A549 (cell line): ENCODE results near the gene S1PR5. TPM values are rescaled to one million over a fixed set of nuclear protein-coding genes. Genes with fewer than 3 reads are reported as not detected.
A peak's percentile ranks its signal among the peaks of the same experiment; 100 is the strongest.

Experiments used
- ATAC-seq, 2 experiments: fragments of 200-7000 bp in 1 of 2; fragments of >200 bp in 1 of 2; cut with Nextera tagmentation in 1 of 2; cut with Tn5 transposase in 1 of 2; 3 replicates each; pipeline versions ENCODE4 v1.8.0 to v1.9.1; 2018 to 2020; ENCODE audit warnings: mild to moderate bottlenecking in 1 of 2, moderate library complexity in 1 of 2
- CTCF ChIA-PET: fragments of 300-600 bp; sonication (Branson Sonifier 250); formaldehyde crosslinking; extraction: SDS; loops from one replicate; lab custom pipeline; 2021; ENCODE audit warnings: antibody characterized with exemption, inconsistent platforms; lab: Yijun Ruan, JAX
- POLR2A ChIA-PET: fragments of 350-600 bp; formaldehyde crosslinking; extraction: SDS; loops from one replicate; lab custom pipeline; 2021; ENCODE audit warnings: antibody characterized with exemption, inconsistent platforms; lab: Yijun Ruan, JAX
- DNase-seq, 2 experiments: peaks; one replicate each; pipeline versions ENCODE4 v3.0.0 to v3.0.0-alpha.2; 2011 to 2016; ENCODE audit warnings: low read depth in 1 of 2, low spot score in 1 of 2
- FAIRE-seq: peaks from 2 replicates; lab custom pipeline; 2011; peaks lifted over from hg19 to GRCh38; lab: Jason Lieb, UNC
- H3K27ac ChIP-seq, 2 experiments: fragments of >200 bp; sonication (Bioruptor Twin); formaldehyde crosslinking; 3 replicates each; pipeline ENCODE4 v1.5.1; 2016 to 2017
- H3K4me1 ChIP-seq: fragments of >200 bp; sonication (Bioruptor Twin); formaldehyde crosslinking; 3 replicates; pipeline ENCODE4 v1.6.1; 2016
- H3K4me2 ChIP-seq: fragments of >200 bp; sonication (Bioruptor Twin); formaldehyde crosslinking; 3 replicates; pipeline ENCODE4 v1.6.1; 2016
- H3K4me3 ChIP-seq: fragments of >200 bp; sonication (Bioruptor Twin); formaldehyde crosslinking; 3 replicates; pipeline ENCODE4 v1.5.1; 2016
- H3K9me3 ChIP-seq: fragments of >200 bp; sonication (Bioruptor Twin); formaldehyde crosslinking; 3 replicates; pipeline ENCODE4 v1.6.1; 2016
- CBX2 ChIP-seq: fragments of 200-600 bp; sonication (generic); IDR thresholded peaks from 2 replicates; pipeline ENCODE4 v1.6.1; 2016; ENCODE audit warnings: low read depth, mild to moderate bottlenecking, borderline replicate concordance
- CEBPB ChIP-seq, 2 experiments: fragments of >200 bp in 1 of 2; sonication (Bioruptor Twin) in 1 of 2; formaldehyde crosslinking in 1 of 2; IDR thresholded peaks; 2 replicates each; pipeline ENCODE4 v1.6.1; 2012 to 2016
- CHD2 ChIP-seq: fragments of 150-350 bp; IDR thresholded peaks from 2 replicates; pipeline ENCODE4 v1.6.1; 2014; ENCODE audit warnings: low read length; ENCODE audit not compliant: partially characterized antibody
- CHD4 ChIP-seq: fragments of 200-600 bp; sonication (generic); IDR thresholded peaks from 2 replicates; pipeline ENCODE4 v1.6.1; 2016; ENCODE audit warnings: antibody characterized with exemption, mild to moderate bottlenecking, borderline replicate concordance
- EHMT2 ChIP-seq: fragments of 200-600 bp; sonication (generic); IDR thresholded peaks from 2 replicates; pipeline ENCODE4 v1.6.1; 2016; ENCODE audit warnings: antibody characterized with exemption, low read depth, mild to moderate bottlenecking, moderate library complexity
- HOXB13 ChIP-seq: fragments of 250-450 bp; sonication (Bioruptor Pico); IDR thresholded peaks from 2 replicates; pipeline ENCODE4 v1.5.0; 2020; ENCODE audit warnings: low read depth, mild to moderate bottlenecking, moderate library complexity
- KDM1A ChIP-seq: fragments of 200-600 bp; sonication (generic); IDR thresholded peaks from 2 replicates; pipeline ENCODE4 v1.6.1; 2016; ENCODE audit warnings: low read depth, mild to moderate bottlenecking
- MYC ChIP-seq: IDR thresholded peaks from 2 replicates; pipeline ENCODE4 v1.6.1; 2012; ENCODE audit warnings: mild to moderate bottlenecking, inconsistent platforms, low read length, improper control_type of control experiment, borderline replicate concordance
- NFE2L2 ChIP-seq: fragments of 150-350 bp; conservative IDR thresholded peaks from 2 replicates; pipeline ENCODE4 v1.6.1; 2014; ENCODE audit warnings: low read length
- NPAS2 ChIP-seq: fragments of 250-450 bp; sonication (Bioruptor Pico); IDR thresholded peaks from 2 replicates; pipeline ENCODE4 v1.8.0; 2022; ENCODE audit warnings: mild to moderate bottlenecking, moderate library complexity, borderline replicate concordance
- NR3C1 ChIP-seq: fragments of >200 bp; sonication (Bioruptor Twin); formaldehyde crosslinking; IDR thresholded peaks from 3 replicates; pipeline ENCODE4 v1.6.1; 2017
- POLR2A ChIP-seq: IDR thresholded peaks from 2 replicates; pipeline ENCODE4 v1.6.1; 2012; ENCODE audit warnings: mild to moderate bottlenecking, low read length
- ZFP36 ChIP-seq: fragments of 450-650 bp; IDR thresholded peaks from 2 replicates; pipeline ENCODE4 v1.6.1; 2014; ENCODE audit warnings: borderline replicate concordance; ENCODE audit not compliant: partially characterized antibody
- WGBS: methylation state at CpG from one replicate; pipeline ENCODE4 v1.1.6; 2017; ENCODE audit errors: missing lambda C conversion rate; 5-methylcytosine and 5-hydroxymethylcytosine counted together
- polyA plus RNA-seq, 4 experiments: library from polyadenylated mRNA; depleted of rRNA in 3 of 4; stranded (reverse); fragments of >200 nt; fragmentation: RNase III in 1 of 4; extraction: RNeasy Plus Mini Kit Qiagen cat#74134 plus additional on column Dnase treatment in 1 of 4; gene quantifications; 2 replicates in 3 of 4; 3 replicates in 1 of 4; pipeline ENCODE4 v1.2.3, GENCODE V29; 2011 to 2017
- TF ChIP-seq, protein P1 (sequence below): IDR thresholded peaks from 2 replicates; pipeline ENCODE4 v1.6.1; 2012
- TF ChIP-seq, protein P2 (sequence below): fragments of >200 bp; sonication (Bioruptor Twin); formaldehyde crosslinking; IDR thresholded peaks from 3 replicates; pipeline ENCODE4 v1.5.1; 2016
- TF ChIP-seq, protein P3 (sequence below): IDR thresholded peaks from 2 replicates; pipeline ENCODE4 v1.6.1; 2012; ENCODE audit warnings: low read depth, borderline replicate concordance
- TF ChIP-seq, protein P4 (sequence below): fragments of >200 bp; sonication (Bioruptor Twin); formaldehyde crosslinking; IDR thresholded peaks from 3 replicates; pipeline ENCODE4 v1.6.1; 2016
- TF ChIP-seq, protein P5 (sequence below): fragments of 250-450 bp; sonication (Bioruptor Pico); IDR thresholded peaks from 2 replicates; pipeline ENCODE4 v1.5.0; 2020; ENCODE audit warnings: low read depth, mild to moderate bottlenecking, moderate library complexity
- TF ChIP-seq, protein P6 (sequence below): fragments of 450-650 bp; IDR thresholded peaks from 2 replicates; pipeline ENCODE4 v1.6.1; 2014; ENCODE audit warnings: antibody characterized with exemption
- TF ChIP-seq, protein P7 (sequence below): fragments of >200 bp; sonication (Bioruptor Twin); formaldehyde crosslinking; IDR thresholded peaks from 2 replicates; pipeline ENCODE4 v1.6.1; 2016

Gene S1PR5
- polyA plus RNA-seq, 2 of the 4 experiments (the other 2 are of a cell fraction): 2.1 to 3.8 TPM

DNA sequence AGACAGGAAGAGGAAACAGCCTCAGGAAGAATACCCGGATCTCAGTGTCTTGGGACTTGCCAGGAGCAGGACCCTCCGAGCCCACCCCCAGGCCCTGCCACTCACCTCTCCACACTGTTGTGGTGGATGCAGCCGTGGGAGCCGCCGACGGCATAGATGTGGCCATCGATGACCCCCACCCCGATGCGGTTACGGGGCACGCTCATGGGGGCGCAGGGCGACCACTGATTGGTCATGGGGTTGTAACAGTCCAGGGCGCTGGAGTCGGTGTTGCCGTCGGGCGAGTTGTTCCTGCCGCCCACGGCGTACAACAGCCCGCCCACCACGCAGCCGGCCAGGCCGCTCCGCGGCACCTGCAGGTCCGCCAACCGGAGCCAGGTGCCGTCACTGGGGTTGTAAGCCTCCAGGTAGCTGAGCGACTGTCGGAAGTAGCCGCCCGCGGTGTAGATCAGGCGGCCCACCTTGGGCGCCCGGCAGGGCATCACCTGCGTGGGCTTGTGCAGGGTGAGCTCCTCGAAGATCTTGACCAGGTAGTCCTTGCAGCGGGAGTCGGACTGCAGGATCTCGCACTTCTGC lies 25.7 kb downstream of the S1PR5 start:
- Histone ChIP-seq H3K9me3 (no peaks in the 10 kb centered on the region), H3K4me1 (no peaks in the 10 kb centered on the region), H3K4me3 (no peak overlapping the region), H3K27ac (no peak overlapping the region), H3K4me2 (no peak overlapping the region)
- WGBS: 95% methylated on average over 27 of the region's 43 CpGs
- DNase-seq (no peak), FAIRE-seq (no peak), ATAC-seq (no peak; a peak in 2 of 6 replicates)
- POLR2A ChIA-PET: no interaction called here
- CTCF ChIA-PET: interaction anchor here (1.3 to 2.2 kb wide), 6 partner anchors 9 to 161 kb away, joined by 3 to 8 read pairs (median 4); partner anchors contain the start of genes CDC37 and S1PR5
- TF ChIP-seq KDM1A (no peak), NFE2L2 (no peak), NR3C1 (no peak), HOXB13 (CRISPR knock-in tag) (no peak)
- TF ChIP-seq, protein P1, sequence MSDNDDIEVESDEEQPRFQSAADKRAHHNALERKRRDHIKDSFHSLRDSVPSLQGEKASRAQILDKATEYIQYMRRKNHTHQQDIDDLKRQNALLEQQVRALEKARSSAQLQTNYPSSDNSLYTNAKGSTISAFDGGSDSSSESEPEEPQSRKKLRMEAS: no peak

DNA sequence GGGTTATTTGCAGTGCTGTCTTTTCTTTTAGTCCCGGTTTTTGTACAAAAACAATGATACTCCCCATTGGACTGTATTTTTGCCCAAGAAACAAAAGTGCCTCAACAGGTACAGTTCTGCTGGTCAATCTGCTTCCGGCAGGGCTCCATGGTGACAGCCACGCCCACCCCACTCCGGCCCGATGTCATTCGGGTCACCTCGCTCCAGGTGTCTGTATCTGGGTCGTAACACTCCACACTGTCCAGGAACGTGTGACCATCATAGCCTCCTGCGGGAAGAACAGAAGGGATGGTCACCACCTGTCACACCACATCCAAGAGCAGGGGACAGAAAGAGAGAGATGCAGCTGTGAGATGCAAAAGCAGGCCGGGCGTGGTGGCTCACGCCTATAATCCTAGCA lies 30.7 kb downstream of the S1PR5 start:
- no peak overlapping the region for H3K4me3 ChIP-seq

DNA sequence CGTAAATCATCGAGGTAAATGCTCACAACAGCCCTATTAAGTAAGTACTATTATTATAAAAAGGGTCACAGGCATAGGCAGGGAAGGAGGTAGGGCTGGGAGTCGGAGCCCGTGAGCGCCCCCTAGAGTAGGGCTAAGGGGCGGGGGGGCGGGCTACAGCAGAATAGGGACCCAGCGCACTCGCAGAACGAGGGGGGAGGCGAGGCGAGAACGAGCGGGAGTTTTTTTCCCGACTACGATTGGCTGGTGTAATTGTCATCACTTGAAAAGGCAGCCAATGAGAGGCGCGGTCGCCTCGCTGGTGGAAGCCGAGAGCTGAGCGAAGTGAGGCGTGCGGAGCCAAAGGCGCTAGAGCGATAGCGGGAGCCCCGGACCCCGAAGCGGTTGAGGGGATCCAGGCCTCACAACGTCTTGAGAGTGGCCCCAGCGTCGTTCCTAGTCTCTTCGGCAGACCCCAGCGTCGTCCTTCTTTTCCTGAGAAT lies 38.3 kb downstream of the S1PR5 start:
- TF ChIP-seq, protein P1: peak; percentile 76
- TF ChIP-seq, protein P2, sequence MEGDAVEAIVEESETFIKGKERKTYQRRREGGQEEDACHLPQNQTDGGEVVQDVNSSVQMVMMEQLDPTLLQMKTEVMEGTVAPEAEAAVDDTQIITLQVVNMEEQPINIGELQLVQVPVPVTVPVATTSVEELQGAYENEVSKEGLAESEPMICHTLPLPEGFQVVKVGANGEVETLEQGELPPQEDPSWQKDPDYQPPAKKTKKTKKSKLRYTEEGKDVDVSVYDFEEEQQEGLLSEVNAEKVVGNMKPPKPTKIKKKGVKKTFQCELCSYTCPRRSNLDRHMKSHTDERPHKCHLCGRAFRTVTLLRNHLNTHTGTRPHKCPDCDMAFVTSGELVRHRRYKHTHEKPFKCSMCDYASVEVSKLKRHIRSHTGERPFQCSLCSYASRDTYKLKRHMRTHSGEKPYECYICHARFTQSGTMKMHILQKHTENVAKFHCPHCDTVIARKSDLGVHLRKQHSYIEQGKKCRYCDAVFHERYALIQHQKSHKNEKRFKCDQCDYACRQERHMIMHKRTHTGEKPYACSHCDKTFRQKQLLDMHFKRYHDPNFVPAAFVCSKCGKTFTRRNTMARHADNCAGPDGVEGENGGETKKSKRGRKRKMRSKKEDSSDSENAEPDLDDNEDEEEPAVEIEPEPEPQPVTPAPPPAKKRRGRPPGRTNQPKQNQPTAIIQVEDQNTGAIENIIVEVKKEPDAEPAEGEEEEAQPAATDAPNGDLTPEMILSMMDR: peak; percentile 45
- TF ChIP-seq, protein P3, sequence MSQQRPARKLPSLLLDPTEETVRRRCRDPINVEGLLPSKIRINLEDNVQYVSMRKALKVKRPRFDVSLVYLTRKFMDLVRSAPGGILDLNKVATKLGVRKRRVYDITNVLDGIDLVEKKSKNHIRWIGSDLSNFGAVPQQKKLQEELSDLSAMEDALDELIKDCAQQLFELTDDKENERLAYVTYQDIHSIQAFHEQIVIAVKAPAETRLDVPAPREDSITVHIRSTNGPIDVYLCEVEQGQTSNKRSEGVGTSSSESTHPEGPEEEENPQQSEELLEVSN: peak; percentile 76
- no peak for TF ChIP-seq KDM1A
- no peak for TF ChIP-seq ZFP36
- TF ChIP-seq, all 56 proteins: peak for 3
- Histone ChIP-seq H3K4me2 (peak overlapping the region; percentile 59), H3K4me1 (peaks cover 3% of the 10 kb centered on the region; the same call in 1 of the 3 replicates), H3K27ac (no peak overlapping the region), H3K4me3 (no peak overlapping the region), H3K9me3 (no peaks in the 10 kb centered on the region)
- ATAC-seq (peak; percentile 80 to 86), FAIRE-seq (no peak), DNase-seq (peak; percentile 51 to 80)
- ChIA-PET POLR2A (no interaction called here), CTCF (interaction anchor here (0.6 to 1.3 kb wide), 7 partner anchors 9 to 221 kb away, joined by 3 to 5 read pairs (median 3); no protein-coding TSS in a partner anchor)
- 21% methylated on average over 26 of the region's 36 CpGs for WGBS

More for the DNA sequence above, 30.7 kb downstream of the S1PR5 start:
- Histone ChIP-seq H3K27ac (no peak overlapping the region), H3K9me3 (no peaks in the 10 kb centered on the region), H3K4me1 (no peaks in the 10 kb centered on the region), H3K4me2 (no peak overlapping the region)
- CTCF ChIA-PET: interaction anchor here (0.6 kb wide), 1 partner anchor 63 kb away, joined by 3 read pairs; no protein-coding TSS in a partner anchor
- POLR2A ChIA-PET: no interaction called here
- 89% methylated on average over 13 of the region's 13 CpGs for WGBS
- ATAC-seq (no peak), FAIRE-seq (no peak), DNase-seq (no peak)
- no peak for TF ChIP-seq CHD4
- TF ChIP-seq CHD2: no peak

DNA sequence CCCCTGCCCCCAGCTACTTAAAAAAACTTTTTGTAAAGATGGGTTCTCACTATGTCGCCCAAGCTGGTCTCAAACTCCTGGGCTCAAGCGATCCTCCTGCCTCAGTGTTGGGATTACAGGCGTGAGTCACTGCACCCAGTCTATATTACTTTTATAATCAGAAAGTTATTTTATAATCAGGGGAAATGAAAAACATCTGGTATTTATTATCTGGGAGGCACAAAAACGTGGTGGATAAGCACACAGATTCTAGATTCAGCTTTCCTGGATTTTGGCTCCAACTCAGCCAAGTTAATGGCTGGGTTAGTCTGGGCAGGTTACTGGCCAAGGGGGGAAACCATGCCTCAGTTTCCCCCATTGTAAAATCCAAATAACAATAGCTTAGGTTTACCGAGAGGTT lies 38.8 kb downstream of the S1PR5 start:
- Histone ChIP-seq H3K4me2 (peak overlapping the region; percentile 59), H3K27ac (no peak overlapping the region), H3K4me3 (no peak overlapping the region), H3K9me3 (no peaks in the 10 kb centered on the region), H3K4me1 (peaks cover 3% of the 10 kb centered on the region; the same call in 1 of the 3 replicates)
- ATAC-seq (no peak), DNase-seq (no peak), FAIRE-seq (no peak)
- POLR2A ChIA-PET: no interaction called here
- TF ChIP-seq, protein P1: no peak
- TF ChIP-seq, protein P4, sequence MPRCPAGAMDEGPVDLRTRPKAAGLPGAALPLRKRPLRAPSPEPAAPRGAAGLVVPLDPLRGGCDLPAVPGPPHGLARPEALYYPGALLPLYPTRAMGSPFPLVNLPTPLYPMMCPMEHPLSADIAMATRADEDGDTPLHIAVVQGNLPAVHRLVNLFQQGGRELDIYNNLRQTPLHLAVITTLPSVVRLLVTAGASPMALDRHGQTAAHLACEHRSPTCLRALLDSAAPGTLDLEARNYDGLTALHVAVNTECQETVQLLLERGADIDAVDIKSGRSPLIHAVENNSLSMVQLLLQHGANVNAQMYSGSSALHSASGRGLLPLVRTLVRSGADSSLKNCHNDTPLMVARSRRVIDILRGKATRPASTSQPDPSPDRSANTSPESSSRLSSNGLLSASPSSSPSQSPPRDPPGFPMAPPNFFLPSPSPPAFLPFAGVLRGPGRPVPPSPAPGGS: no peak
- no peak for TF ChIP-seq CBX2
- no peak for TF ChIP-seq NPAS2 (CRISPR knock-in tag)
- TF ChIP-seq ZFP36: no peak
- no peak for TF ChIP-seq POLR2A
- no peak for TF ChIP-seq CEBPB (IDR thresholded peaks at IDR 0.05)
- no peak for TF ChIP-seq KDM1A
- TF ChIP-seq, protein P5, sequence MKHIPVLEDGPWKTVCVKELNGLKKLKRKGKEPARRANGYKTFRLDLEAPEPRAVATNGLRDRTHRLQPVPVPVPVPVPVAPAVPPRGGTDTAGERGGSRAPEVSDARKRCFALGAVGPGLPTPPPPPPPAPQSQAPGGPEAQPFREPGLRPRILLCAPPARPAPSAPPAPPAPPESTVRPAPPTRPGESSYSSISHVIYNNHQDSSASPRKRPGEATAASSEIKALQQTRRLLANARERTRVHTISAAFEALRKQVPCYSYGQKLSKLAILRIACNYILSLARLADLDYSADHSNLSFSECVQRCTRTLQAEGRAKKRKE (CRISPR knock-in tag): no peak
- TF ChIP-seq NFE2L2: no peak
- no peak for TF ChIP-seq MYC
- TF ChIP-seq, protein P6, sequence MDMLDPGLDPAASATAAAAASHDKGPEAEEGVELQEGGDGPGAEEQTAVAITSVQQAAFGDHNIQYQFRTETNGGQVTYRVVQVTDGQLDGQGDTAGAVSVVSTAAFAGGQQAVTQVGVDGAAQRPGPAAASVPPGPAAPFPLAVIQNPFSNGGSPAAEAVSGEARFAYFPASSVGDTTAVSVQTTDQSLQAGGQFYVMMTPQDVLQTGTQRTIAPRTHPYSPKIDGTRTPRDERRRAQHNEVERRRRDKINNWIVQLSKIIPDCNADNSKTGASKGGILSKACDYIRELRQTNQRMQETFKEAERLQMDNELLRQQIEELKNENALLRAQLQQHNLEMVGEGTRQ: no peak
- TF ChIP-seq, protein P7, sequence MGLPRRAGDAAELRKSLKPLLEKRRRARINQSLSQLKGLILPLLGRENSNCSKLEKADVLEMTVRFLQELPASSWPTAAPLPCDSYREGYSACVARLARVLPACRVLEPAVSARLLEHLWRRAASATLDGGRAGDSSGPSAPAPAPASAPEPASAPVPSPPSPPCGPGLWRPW: no peak
- TF ChIP-seq CHD2: no peak
- no peak for TF ChIP-seq EHMT2
- CTCF ChIA-PET: interaction anchor here (0.6 to 1.3 kb wide), 7 partner anchors 9 to 221 kb away, joined by 3 to 5 read pairs (median 3); no protein-coding TSS in a partner anchor
- WGBS: 49% methylated on average over 5 of the region's 5 CpGs
